IgD-negative memory B cell (primary cell): ENCODE measurements around the gene GSDME. TPM values are rescaled to one million over a fixed set of nuclear protein-coding genes. Genes with fewer than 3 reads are reported as not detected.
A peak's percentile ranks its signal among the peaks of the same experiment; 100 is the strongest.

ENCODE experiments used
- H3K27ac Mint-ChIP-seq, 3 donors: one replicate each; pipeline ENCODE4 v1.8.0; 2020 to 2022; ENCODE audit warnings: mild to moderate bottlenecking in 3 of 3, mixed read lengths in 3 of 3, moderate library complexity in 1 of 3
- H3K27me3 Mint-ChIP-seq: one replicate; pipeline ENCODE4 v1.8.0; 2021; ENCODE audit warnings: mixed read lengths
- H3K36me3 Mint-ChIP-seq: one replicate; pipeline ENCODE4 v1.8.0; 2020; ENCODE audit warnings: mild to moderate bottlenecking, mixed read lengths
- H3K4me1 Mint-ChIP-seq, 3 donors: one replicate each; pipeline ENCODE4 v1.8.0; 2020 to 2022; ENCODE audit warnings: mixed read lengths in 3 of 3, mild to moderate bottlenecking in 1 of 3
- H3K4me3 Mint-ChIP-seq, 4 donors: one replicate each; pipeline ENCODE4 v1.8.0; 2020 to 2022; ENCODE audit warnings: mild to moderate bottlenecking in 4 of 4, mixed read lengths in 4 of 4, moderate library complexity in 3 of 4
- H3K9me3 Mint-ChIP-seq, 3 donors: one replicate each; pipeline ENCODE4 v1.8.0; 2020 to 2021; ENCODE audit warnings: mixed read lengths in 3 of 3, mild to moderate bottlenecking in 1 of 3
- polyA plus RNA-seq: library from polyadenylated mRNA; unstranded; fragments of 300-500 nt; fragmentation: Illumina TruSeq; gene quantifications from one replicate; pipeline ENCODE4 v1.2.3, GENCODE V29; 2021

GSDME gene
- polyA plus RNA-seq, 1 donor from 2014 or later = 4.6 TPM

DNA sequence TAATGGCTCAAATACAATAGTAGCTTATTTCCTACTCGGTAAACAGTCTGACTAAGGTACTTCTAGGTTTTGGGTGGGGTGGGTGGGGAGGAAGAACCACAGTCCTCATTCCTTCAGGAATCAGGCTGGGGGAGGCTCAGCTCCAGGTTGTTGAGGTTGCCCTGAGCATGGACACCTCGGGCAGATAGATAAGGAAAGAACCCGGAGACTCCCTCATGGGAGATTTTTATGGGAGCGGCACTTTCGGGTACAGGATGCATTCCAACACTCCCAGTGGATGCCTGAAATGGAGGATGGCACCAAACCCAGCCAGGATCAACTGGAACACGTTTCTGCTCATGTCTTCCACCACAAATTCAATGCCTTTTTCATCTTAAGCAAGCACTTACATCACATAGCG lies 5.5 kb upstream of the GSDME start:
- Mint-ChIP-seq H3K4me3 (no peak overlapping the region), H3K27ac (no peak overlapping the region), H3K36me3 (no peaks in the 10 kb centered on the region), H3K27me3 (peaks cover 23% of the 10 kb centered on the region), H3K4me1 (peaks cover 0 to 1% (median 0%) of the 10 kb centered on the region in 3 donors), H3K9me3 (peaks cover 0 to 2% (median 0%) of the 10 kb centered on the region in 3 donors)

DNA sequence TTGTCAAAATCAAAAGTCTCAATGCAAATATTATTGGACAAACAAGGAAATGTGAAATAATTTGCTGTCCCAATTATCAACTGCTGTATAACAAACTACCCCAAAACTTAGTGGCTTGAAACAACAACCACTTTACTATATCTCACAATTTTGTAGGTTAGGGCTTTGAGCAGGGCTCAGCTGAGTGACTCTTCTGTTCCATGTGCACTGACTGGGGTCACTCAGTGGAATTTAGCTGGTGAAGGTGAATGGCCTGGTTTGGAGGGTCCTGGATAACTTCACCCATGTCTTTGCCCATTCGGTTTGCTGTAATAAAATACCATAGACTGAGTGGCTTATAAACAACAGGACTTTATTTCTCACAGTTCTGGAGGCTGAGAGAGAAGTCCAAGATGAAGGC lies 3.7 kb upstream of the GSDME start:
- H3K27me3 Mint-ChIP-seq = peaks cover 26% of the 10 kb centered on the region
- peaks cover 4 to 8% (median 7%) of the 10 kb centered on the region in 3 donors for H3K4me1 Mint-ChIP-seq
- H3K27ac Mint-ChIP-seq = no peak overlapping the region
- H3K4me3 Mint-ChIP-seq = no peak overlapping the region
- H3K9me3 Mint-ChIP-seq = peaks cover 0 to 2% (median 0%) of the 10 kb centered on the region in 3 donors
- H3K36me3 Mint-ChIP-seq = no peaks in the 10 kb centered on the region

DNA sequence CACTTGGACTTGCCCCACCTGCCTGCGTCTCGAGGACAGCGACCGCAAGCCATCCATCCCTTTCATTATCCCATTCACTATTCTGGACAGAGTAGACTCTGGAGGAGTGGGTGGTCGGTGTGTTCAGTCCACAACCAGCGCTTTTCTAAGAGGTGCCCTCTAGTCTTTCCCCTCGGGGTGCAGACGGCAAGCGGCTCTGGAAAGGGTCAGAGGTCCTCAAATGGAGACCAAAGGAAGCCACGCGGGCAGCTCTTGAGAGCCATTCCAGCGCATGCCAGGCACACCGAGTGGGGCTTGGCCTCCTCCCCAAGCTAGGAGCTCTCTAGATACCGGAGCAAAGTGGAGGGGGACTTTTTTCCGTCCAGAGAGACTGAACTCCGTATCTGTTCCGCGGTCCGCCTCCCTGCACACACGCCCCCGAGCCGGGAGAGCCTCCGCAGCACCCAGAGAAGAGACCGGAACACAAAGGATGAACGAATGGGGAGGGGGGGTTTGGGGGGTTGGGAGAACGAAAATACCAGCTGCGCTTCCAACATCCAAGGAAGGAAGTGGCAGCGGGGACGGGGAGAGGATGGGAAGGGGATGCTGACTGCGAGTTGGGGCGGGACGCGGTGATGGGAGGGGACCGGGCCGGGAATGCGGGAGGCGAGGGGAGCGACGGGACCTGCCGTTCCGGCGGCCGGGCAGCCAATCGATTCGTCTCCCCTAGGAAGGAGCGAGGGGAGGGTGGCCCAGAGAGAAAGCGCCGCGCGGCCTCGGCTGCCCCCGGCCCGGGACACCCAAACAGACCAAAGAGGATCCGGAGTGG lies 515 bp downstream of the GSDME start:
- Mint-ChIP-seq H3K4me1 (peaks cover 8 to 15% (median 9%) of the 10 kb centered on the region in 3 donors), H3K4me3 (peak overlapping the region; percentile 79 to 93 (median 88)), H3K9me3 (no peaks in the 10 kb centered on the region), H3K27me3 (peaks cover 32% of the 10 kb centered on the region), H3K27ac (no peak overlapping the region), H3K36me3 (no peaks in the 10 kb centered on the region)

DNA sequence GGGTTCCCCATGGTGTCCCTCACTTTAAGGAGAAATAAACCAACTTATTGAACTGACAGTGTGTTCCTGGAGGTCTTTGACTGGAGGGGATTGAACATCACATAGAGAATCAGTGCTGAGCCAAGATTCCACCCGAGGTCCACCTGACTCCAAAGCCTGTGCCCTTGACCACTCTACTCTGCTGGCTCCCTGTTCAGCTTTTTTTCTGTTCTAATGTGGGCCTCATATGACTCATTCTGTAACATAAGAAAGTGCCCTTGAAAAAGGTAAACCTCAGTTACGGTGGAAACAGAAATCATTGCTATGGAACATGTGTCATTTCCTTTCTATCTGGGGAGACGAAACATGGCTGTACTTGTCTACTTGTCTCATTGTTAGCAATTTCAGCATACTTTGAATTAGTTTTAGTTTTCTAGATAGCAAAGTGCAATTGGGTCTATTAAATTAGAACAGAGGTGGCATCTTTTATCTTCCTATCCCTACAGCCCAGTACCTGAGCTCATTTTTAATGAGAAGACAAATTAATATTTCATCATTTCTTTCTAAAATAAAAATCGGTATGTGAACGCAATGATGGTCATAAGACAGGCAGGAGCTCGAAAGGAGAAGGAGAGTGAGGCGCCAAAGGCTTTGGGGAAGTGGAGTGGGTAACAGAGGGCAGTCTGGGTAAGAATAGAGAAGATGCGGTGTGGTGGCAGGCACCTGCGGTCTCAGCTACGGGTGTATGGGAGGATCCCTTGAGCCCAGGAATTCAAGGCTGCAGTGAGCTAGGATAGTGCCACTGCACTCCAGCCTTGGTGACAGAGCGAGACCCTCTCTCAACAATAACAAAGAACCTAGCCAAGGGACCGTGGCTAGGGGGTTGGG lies 1.5 kb downstream of the GSDME start:
- no peaks in the 10 kb centered on the region for H3K36me3 Mint-ChIP-seq
- peak overlapping the region; percentile 79 to 93 (median 88) for H3K4me3 Mint-ChIP-seq
- H3K4me1 Mint-ChIP-seq = peaks cover 8 to 15% (median 9%) of the 10 kb centered on the region in 3 donors
- no peaks in the 10 kb centered on the region for H3K9me3 Mint-ChIP-seq
- peak overlapping the region in 1 of 3 donors; percentile 34 for H3K27ac Mint-ChIP-seq
- peaks cover 32% of the 10 kb centered on the region for H3K27me3 Mint-ChIP-seq

DNA sequence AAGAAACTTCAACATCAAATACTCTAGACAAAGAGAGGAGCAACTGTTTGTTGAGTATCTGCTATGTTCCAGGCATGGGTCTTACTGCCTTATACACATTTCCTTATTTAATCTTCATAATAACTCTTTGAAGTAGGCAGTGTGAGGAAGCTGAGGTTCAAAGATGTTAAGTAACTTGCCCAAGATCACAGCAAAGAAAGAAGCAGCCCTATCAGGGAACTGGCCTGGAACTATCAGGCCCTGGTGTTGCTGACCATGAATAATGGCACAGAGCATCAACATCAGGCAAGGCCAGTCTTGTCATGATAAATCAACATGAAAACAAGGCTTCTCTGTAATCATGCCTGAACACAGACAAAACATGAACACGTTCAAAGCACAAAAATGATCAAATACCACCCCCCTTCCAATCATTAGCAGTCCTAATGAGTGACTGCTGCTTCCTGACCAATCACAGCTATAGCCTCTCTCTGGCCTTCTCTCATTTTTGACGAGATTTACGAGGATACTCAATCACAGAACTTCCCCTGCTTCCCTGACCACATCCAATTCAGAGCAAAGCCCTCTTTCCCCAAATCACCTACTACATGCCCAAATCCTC lies 2.3 kb downstream of the GSDME start:
- H3K36me3 Mint-ChIP-seq = no peaks in the 10 kb centered on the region
- H3K4me1 Mint-ChIP-seq = peaks cover 8 to 15% (median 9%) of the 10 kb centered on the region in 3 donors
- no peak overlapping the region for H3K27ac Mint-ChIP-seq
- H3K27me3 Mint-ChIP-seq = peaks cover 32% of the 10 kb centered on the region
- no peaks in the 10 kb centered on the region for H3K9me3 Mint-ChIP-seq
- H3K4me3 Mint-ChIP-seq = peak overlapping the region in 2 of 4 donors; percentile 2 to 84

DNA sequence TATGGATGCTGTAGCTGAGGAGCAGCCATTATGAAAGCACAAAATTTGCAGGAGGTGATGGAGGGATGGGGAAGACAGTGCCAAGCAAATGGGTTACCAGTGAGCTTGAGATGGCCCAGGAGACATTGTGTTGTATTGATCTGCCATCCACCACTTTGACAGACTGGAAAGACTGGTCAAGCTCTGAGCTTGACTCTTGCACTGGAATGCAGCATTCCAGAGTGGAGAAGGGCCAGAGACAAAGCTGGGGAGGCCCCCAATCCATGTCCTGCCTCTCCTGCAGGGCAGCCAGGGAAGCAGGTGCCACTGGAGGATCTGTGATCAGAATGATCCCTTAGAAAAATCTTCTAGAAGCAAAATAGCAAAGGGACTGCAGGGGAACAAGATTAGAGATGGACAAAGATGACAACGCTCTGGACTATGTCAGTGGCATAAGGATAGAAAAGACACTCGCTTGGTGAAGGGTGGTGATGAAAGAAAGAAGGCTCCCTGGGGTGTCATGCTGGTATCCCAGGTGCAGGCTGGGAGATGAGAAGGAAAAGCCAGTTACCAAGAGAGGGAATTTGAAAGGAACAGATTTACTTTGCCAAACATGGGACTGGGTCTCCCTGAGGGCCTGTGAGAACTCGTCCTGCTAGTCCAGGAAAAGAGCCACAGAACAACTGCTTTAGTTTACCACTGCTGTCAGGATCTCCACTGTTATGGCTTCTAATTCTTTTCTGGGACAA lies 5.0 kb downstream of the GSDME start:
- Mint-ChIP-seq H3K27ac (no peak overlapping the region), H3K36me3 (no peaks in the 10 kb centered on the region), H3K27me3 (peaks cover 15% of the 10 kb centered on the region), H3K4me1 (peaks cover 8 to 13% (median 9%) of the 10 kb centered on the region in 3 donors), H3K9me3 (no peaks in the 10 kb centered on the region), H3K4me3 (no peak overlapping the region)

DNA sequence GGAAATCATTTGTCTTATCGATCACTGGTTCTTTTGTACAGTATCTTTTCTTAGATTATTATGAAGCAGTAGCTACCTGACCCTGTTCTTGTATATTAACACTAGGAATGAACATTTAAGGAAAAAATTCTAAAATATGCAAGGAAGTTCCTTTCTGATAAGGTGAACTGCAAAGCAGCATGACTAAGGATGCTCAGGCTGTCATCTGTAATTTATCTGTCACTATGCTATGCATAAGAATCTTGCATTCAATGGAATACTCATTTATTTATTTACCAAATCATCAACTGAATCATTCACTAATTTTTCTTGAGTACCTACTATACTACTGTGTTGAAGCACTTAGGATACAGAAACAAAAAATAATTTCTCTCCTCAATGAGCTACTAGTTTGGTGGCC lies 5.8 kb downstream of the GSDME start:
- peaks cover 12% of the 10 kb centered on the region for H3K27me3 Mint-ChIP-seq
- peak overlapping the region in 1 of 3 donors; percentile 55 for H3K27ac Mint-ChIP-seq
- H3K4me1 Mint-ChIP-seq = peaks cover 6 to 12% (median 8%) of the 10 kb centered on the region in 3 donors
- no peaks in the 10 kb centered on the region for H3K9me3 Mint-ChIP-seq
- no peaks in the 10 kb centered on the region for H3K36me3 Mint-ChIP-seq
- no peak overlapping the region for H3K4me3 Mint-ChIP-seq

DNA sequence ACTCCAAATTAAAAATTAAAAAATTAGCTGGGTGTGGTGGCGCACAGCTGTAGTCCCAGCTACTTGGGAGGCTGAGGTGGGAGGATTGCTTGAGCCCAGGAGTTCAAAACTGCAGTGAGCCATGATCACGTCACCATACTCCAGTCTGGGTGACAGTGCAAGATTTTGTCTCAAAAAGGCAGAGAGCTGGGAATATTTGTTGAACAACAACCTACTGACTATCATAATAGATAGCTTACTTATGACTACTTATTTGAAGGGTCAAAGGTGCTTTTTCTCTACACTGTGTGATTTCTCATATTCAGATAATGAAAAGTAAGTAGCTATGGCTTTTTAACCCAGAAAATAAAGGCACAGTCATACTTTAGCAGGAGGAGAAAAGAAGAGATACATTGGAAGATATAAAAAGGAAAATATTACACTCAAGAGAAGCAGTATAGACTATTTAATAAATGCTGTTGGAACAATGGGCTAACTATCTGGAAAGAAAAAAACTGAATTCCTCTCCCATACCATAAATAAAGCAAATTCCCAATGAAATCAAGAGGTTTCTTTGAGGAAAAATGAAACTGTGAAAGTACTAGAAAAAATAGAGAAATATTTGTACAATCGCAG lies 6.7 kb downstream of the GSDME start:
- Mint-ChIP-seq H3K4me3 (no peak overlapping the region), H3K9me3 (no peaks in the 10 kb centered on the region), H3K4me1 (peaks cover under 1 to 6% (median 1%) of the 10 kb centered on the region in 3 donors), H3K36me3 (no peaks in the 10 kb centered on the region), H3K27ac (no peak overlapping the region), H3K27me3 (peaks cover 5% of the 10 kb centered on the region)

DNA sequence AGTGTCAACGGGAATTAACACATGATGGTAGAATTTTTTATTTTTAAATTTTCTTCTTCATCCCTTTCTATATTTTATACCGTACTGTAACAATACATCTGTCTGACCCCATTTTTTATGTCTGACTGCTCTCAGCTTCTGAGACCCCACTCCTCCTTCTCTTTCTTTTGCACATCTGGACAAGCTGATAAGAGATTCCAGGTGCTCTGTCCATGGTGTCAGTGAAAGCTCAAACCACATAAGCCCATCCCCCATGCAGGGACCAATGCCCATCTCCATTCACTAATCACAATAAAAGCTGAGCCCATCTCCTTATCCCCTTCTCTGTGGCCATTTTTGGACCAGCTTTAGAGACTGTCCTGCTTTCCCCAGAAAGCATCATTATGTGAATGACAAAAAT lies 8.7 kb downstream of the GSDME start:
- H3K27ac Mint-ChIP-seq = no peak overlapping the region
- no peaks in the 10 kb centered on the region for H3K36me3 Mint-ChIP-seq
- peaks cover 2% of the 10 kb centered on the region for H3K27me3 Mint-ChIP-seq
- H3K4me3 Mint-ChIP-seq = no peak overlapping the region
- H3K9me3 Mint-ChIP-seq = no peaks in the 10 kb centered on the region
- H3K4me1 Mint-ChIP-seq = no peaks in the 10 kb centered on the region

DNA sequence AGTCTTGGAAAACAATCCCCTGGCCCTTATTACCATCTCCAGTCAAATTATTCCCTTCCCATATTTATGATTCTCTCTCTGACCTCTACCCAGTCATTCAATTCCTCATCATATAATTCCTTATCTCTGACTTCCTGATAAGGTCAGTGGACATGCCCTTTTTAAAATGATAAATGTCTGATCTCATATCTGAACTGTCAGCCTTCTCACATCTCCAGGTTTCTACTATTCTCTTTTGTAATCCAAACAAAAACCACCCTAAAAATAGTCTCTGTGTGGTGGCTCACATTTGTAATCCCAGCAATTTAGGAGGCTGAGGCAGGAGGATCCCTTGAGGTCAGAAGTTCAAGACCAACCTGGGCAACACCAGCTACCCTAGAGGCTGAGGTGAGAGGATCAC lies 11.9 kb downstream of the GSDME start:
- Mint-ChIP-seq H3K9me3 (no peaks in the 10 kb centered on the region), H3K4me3 (no peak overlapping the region), H3K27me3 (peaks cover 4% of the 10 kb centered on the region), H3K36me3 (no peaks in the 10 kb centered on the region), H3K27ac (no peak overlapping the region), H3K4me1 (no peaks in the 10 kb centered on the region)

DNA sequence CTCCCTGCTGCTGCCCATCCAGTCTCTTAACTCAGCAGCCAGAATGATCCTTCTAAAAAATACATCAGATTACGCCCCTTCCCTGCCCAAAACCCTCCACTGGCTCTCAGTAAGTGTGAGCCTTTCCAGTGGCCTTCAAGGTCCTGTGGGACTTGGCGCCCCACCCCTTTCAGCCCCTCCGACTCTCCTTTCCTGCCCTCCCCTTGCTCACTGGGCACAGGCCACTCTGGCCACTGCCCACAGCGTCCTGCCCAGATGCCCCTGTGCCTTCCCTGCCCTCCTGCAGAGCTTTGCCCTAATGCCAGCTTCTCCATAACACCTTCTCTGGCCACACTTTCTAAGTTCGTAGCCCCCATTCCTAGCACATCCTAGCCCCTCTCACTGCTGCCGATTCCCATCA lies 13.8 kb downstream of the GSDME start:
- Mint-ChIP-seq H3K4me1 (no peaks in the 10 kb centered on the region), H3K36me3 (no peaks in the 10 kb centered on the region), H3K9me3 (peaks cover 0 to 4% (median 0%) of the 10 kb centered on the region in 3 donors), H3K27me3 (peaks cover 4% of the 10 kb centered on the region), H3K4me3 (no peak overlapping the region), H3K27ac (no peak overlapping the region)

DNA sequence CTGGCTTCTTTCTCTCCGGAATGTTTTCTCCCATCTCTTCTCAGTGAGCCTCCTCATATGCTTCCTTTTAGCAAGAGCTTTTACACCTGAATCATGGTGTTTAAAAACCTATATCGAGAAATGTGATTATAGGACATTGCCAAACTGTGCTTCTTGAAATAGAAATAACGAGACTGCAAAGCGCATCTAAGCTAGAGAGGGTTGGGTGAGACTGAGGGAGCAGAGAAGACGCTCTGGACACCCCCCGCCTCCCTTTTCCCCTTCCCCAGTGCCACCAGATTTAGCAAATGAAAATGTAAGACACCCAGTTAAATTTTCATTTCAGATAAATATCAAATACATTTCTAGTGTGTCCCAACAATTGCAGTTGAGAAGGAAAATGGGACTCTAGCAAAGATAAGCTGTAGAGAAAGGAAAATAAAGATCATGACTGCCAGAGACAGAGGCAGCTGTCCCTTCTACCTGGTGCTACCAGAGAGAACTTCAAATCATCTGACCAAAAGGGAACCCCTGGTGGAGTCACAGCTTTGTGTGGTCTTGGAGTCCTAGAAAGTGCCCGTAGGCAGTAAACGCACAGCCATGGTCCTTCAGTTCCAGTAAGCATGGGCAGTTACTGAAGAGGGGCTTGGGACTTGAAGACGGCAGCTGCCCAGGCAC lies 14.6 kb downstream of the GSDME start:
- no peak overlapping the region for H3K4me3 Mint-ChIP-seq
- no peaks in the 10 kb centered on the region for H3K4me1 Mint-ChIP-seq
- peaks cover 4% of the 10 kb centered on the region for H3K27me3 Mint-ChIP-seq
- no peaks in the 10 kb centered on the region for H3K36me3 Mint-ChIP-seq
- H3K27ac Mint-ChIP-seq = no peak overlapping the region
- peaks cover 0 to 4% (median 0%) of the 10 kb centered on the region in 3 donors for H3K9me3 Mint-ChIP-seq

DNA sequence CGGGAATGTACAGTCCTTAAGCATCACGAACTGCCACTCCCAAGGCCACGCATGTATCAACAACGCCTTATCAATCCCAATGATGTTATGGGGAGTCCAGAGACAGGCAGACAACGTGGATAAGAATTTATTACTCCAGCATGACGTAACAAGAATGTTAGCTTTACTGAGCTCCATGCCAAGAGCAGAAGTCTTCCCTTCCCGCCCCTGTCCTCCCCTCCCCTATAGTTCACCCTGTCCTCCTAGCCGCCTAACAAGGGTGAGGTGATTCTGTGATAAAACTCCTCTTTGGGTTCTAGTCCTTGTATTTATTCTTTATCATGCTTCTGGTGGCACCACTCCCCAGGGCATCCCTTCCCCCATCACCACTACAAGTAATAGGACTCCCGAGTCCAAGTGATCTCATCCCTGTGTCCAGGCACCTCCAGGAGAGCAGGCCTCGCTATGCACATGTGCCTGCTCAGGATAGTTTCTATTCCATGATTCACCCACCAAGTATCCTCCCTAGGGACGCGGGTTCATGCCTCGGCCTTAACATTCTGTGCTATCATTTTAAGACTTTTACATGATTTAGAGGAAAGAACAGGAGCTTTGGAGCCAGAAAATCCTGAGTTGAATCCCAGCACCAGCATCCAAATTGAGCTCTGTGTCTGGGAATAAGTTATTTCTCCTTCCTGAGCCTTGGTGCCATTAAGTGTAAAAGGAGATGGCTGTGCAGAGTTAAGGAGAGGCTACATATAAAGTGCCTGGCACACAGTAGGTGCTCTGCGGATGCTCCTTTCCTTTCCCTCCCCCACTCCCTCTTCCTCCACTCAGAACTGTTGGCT lies 15.4 kb downstream of the GSDME start:
- Mint-ChIP-seq H3K27me3 (peaks cover 4% of the 10 kb centered on the region), H3K4me3 (no peak overlapping the region), H3K27ac (no peak overlapping the region), H3K4me1 (no peaks in the 10 kb centered on the region), H3K9me3 (peaks cover 0 to 4% (median 0%) of the 10 kb centered on the region in 3 donors), H3K36me3 (no peaks in the 10 kb centered on the region)
